ES-I3 (cell line): Measurements from ENCODE around the gene PSG1.
"Not testable (repeated sequence)": the region's sequence is repeated elsewhere in the genome, so short reads cannot be mapped to it uniquely, and the experiment has no call there.

Experiments used
- H3K36me3 ChIP-seq: 2 replicates; pipeline ENCODE4 v1.6.1; 2013; ENCODE audit warnings: mild to moderate bottlenecking, low read length, control low read depth, moderate library complexity; ENCODE audit not compliant: insufficient read depth
- H3K4me1 ChIP-seq: 2 replicates; pipeline ENCODE4 v1.6.1; 2013; ENCODE audit warnings: mild to moderate bottlenecking, control low read depth, low read length; ENCODE audit not compliant: insufficient read depth
- H3K9ac ChIP-seq: 2 replicates; pipeline ENCODE4 v1.6.1; 2013; ENCODE audit warnings: low read depth, mild to moderate bottlenecking, low read length, moderate library complexity
- H3K9me3 ChIP-seq: 2 replicates; pipeline ENCODE4 v1.6.1; 2013; ENCODE audit warnings: mild to moderate bottlenecking, low read length, moderate library complexity; ENCODE audit not compliant: control insufficient read depth, insufficient read depth

PSG1 gene

DNA sequence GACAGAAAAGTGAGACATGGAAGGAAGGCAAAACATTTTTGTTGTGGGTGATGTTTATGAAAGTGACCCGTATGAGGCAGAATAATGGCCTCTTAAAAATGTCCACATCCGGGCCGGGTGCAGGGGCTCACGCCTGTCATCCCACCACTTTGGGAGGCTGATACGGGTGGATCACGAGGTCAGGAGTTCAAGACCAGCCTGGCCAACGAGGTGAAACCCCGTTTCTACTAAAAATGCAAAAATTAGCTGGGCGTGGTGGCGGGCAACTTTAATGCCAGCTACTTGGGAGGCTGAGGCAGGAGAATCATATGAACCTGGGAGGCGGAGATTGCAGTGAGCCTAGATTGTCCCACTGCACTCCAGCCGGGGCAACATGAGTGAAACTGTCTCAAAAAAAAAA, 20.2 kb upstream of the PSG1 start:
- not testable (repeated sequence) for H3K36me3 ChIP-seq, H3K9ac ChIP-seq, H3K9me3 ChIP-seq
- H3K4me1 ChIP-seq = 0 out of 2 replicates have a peak, but pooled peaks cover 11% of the 10 kb centered on the region

DNA sequence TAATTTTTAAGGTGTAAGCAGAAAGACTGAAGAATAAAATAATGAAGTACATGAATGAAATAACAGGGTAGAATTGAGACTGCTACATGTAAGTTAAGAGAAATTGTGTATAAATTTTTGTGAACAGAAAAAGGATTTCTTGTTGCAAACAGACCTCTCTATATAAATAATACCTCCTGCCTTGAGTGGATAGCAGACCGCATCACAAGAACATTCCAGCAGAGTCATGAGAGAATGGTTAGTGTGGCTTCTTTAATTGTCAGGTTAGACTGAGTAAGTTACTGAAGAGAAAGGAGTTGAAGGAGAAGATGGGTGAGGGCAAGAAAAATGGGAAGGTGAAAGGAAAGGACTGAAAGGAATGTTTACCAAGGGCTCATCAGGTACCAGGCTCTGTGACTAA, 19.6 kb upstream of the PSG1 start:
- H3K36me3 ChIP-seq, H3K9ac ChIP-seq, H3K9me3 ChIP-seq: not testable (repeated sequence)
- 0 out of 2 replicates have a peak, but pooled peaks cover 11% of the 10 kb centered on the region for H3K4me1 ChIP-seq

DNA sequence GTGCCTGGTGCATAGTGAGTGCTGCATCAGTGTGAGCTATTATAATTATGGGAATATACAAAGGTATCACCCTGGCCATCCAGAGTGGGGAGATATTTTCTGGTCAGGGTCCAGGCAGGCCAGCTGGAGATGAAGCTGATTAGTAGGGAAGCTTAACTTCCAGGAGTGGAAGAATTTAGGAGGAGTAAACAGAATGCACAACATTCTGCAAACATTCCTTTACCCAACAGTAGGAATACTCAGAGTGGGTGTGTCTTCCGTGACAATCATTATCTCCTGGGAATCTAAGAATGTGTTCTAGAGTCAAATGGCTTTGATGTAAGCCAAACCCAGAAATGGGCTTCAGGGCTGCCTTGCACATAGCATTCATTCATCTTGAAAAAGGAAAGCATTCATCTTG, 19.1 kb upstream of the PSG1 start:
- H3K36me3 ChIP-seq, H3K9me3 ChIP-seq, H3K9ac ChIP-seq: not testable (repeated sequence)
- H3K4me1 ChIP-seq = 0 out of 2 replicates have a peak, but pooled peaks cover 11% of the 10 kb centered on the region

DNA sequence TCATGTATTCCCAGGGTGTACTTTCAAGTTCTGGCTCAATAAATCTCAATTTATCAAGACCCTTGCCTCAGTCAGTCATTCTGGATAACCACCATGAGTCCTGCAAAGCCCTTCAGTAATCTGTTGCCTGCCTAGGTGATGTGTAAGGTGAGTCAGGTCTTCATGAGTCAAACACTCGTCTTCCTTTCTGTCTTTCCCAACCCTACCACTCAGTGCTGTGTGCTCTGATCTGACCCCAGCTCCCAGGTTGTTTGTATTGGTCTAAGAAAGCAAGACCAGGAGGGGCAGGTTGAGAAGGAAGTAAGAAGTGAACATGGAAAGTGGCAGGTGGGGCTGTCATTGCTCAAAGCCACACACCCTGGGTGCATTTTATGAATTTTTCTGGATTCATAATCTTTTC, 18.2 kb upstream of the PSG1 start:
- not testable (repeated sequence) for H3K36me3 ChIP-seq, H3K9ac ChIP-seq, H3K9me3 ChIP-seq
- 0 out of 2 replicates have a peak, but pooled peaks cover 11% of the 10 kb centered on the region for H3K4me1 ChIP-seq

DNA sequence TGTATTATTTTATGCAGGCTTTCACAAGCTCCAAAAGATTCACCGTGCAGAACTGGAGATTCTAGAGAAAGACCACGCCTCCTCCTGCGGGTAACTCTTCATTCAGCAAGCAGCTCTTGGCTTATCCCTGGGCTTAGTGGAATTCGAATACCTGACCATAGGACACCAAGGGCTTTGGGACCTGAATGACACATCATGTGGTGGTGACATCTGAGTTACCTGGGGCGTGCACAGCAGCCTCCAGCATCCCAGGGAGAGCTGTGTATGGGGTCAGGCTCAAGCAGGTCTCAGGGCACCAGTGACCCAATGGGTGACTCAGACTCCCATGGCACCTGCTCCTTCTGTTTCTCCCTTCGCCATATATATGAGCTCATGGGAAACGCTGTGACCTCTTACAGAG, 10.9 kb upstream of the PSG1 start:
- not testable (repeated sequence) for H3K36me3 ChIP-seq, H3K9ac ChIP-seq, H3K4me1 ChIP-seq, H3K9me3 ChIP-seq

DNA sequence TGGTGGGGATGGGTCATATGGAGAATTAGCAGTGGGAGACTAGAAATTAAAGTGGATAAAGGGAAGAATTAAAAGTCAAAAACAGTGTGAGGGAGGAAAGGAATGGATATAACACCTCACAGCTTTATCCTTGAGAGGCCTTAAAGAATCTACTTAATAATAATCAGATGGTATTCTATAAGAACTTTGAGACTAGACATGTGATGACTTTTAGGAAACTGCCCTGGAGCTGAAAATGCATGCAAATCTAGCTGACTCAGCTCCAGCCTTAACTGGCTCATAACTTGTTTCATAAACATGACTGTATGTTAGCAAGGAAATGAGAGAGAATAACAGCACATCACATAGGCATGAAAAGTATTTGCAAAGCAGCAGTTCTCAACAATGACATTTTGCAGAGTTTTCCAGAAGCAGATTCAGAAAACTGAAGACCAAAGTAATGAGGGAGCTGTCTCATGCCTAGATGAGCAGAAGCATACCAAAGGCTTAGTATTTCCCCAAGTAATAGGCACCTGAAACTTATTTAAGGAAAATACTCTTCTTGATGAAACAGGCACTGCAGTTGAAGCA, 8.4 kb upstream of the PSG1 start:
- H3K9ac ChIP-seq, H3K9me3 ChIP-seq, H3K4me1 ChIP-seq, H3K36me3 ChIP-seq: not testable (repeated sequence)

DNA sequence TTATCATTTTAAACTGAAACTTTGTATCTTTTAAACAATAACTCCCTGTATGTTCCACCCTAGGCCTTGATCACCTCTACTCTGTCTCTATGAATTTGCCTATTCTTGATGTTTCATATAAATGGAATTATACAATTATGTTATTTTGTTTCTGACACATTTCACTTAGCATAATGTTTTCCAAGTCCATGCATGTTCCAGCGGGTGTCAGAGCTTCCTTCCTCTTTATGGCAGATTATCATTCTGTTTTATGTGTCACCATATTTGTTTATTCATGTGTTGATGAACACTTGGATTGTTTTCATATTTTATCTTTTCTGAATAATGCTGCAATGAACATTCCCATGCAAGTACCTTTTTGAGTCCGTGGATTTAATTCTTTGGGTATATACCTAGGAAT, 3.2 kb upstream of the PSG1 start:
- H3K4me1 ChIP-seq = not testable (repeated sequence)

DNA sequence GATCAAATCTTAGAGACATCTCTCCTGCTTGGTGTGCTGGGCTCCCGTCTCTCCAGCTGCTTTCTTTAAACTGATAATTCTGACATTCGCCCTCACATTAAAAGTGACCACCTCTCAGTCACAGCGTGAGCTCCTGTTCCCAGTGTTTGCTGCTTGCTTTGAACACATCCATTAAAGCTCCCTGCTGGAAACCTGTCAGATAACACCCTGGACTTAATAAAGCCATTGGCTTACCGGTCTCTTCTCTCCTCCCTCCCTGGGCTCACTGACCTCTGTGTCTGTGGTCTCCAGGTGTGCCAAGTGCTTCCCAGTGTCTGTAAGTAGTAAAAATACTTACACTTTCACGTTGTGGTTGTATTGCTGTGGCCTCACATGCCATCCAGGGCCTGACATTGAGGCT, 2.5 kb upstream of the PSG1 start:
- H3K9ac ChIP-seq, H3K4me1 ChIP-seq, H3K36me3 ChIP-seq, H3K9me3 ChIP-seq: not testable (repeated sequence)

More for the DNA sequence above, 3.2 kb upstream of the PSG1 start:
- H3K9me3 ChIP-seq, H3K36me3 ChIP-seq, H3K9ac ChIP-seq: not testable (repeated sequence)

DNA sequence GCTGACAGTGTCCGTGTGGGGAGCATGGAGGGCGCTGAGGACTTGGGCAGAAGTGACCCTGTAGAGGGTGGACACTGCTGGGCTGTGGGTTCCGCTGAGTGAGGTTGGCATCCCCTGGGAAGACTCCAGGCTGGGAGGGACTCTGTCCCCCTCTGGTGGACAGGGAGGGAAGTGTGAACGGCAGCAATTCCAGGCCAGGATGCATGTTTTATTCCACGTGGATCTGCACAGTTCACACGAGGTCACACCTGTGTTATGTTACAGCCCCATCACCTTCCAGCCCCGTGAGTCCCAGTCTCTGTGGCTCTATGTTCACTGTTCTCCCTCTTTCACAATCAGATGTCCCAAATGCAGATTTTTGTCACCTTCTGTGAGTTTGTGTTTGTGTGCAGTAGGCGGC, 1.8 kb upstream of the PSG1 start:
- not testable (repeated sequence) for H3K4me1 ChIP-seq, H3K9me3 ChIP-seq, H3K36me3 ChIP-seq, H3K9ac ChIP-seq

DNA sequence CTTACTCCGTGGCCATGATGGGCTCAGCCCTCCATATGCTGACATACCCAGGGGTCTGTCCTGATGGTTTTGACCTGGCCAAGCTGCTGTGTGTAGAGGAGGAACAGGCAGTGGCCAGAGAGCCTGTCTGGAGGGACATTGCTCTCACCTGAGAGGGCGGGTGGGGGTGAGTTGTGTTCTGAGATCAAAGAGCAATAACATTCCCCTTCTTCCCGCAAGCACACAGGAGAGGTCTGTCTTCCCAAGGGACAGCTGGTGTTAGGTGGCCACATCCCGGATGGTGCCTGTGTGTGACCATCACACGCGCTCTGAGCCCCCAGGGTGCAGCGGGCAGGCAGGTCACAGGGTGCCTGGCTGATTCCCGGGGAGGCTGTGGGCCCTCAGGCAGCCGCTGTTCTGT, 1.1 kb upstream of the PSG1 start:
- not testable (repeated sequence) for H3K9me3 ChIP-seq

DNA sequence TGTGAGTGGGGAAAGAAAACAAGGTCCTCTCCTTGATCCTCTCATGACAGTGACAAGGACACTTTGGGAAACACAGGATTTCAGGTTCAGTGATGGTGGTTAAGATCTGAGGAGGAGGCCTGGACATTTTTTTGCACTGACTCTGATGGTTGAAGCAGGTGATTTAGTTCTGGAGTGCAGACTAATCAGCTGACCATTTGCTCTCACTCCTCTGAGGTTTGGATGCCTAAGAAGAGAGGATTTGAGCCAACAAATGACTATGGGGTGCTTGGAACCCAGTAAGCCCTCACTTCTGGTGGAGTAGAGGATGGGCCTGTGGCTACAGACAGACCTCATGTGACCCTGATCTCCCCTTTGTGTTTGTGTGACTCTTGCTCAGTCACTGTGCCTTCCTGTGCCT, 2.9 kb downstream of the PSG1 start:
- not testable (repeated sequence) for H3K36me3 ChIP-seq, H3K9ac ChIP-seq, H3K4me1 ChIP-seq, H3K9me3 ChIP-seq

More for the DNA sequence above, 1.1 kb upstream of the PSG1 start:
- not testable (repeated sequence) for H3K36me3 ChIP-seq, H3K9ac ChIP-seq, H3K4me1 ChIP-seq

DNA sequence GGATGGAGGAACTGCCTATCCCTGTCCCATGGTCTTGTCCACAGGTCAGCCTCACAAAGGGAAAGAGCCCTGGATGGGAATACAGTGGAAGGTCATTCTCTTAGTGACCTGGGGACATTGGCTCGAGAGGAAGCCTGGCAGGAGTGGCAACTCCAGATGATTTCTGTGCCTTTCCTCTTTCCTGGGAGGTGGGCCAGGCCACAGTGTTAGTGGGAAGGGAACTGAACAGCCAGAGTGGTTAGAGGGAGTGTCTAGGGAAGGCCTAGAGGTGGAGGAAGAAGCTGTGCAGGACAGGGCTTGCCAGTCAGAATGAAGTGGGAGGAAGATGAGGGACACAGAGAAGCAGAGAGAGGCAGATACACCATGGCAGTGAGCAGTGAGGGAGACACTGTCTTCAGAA, 3.6 kb downstream of the PSG1 start:
- H3K36me3 ChIP-seq, H3K9me3 ChIP-seq, H3K9ac ChIP-seq, H3K4me1 ChIP-seq: not testable (repeated sequence)

DNA sequence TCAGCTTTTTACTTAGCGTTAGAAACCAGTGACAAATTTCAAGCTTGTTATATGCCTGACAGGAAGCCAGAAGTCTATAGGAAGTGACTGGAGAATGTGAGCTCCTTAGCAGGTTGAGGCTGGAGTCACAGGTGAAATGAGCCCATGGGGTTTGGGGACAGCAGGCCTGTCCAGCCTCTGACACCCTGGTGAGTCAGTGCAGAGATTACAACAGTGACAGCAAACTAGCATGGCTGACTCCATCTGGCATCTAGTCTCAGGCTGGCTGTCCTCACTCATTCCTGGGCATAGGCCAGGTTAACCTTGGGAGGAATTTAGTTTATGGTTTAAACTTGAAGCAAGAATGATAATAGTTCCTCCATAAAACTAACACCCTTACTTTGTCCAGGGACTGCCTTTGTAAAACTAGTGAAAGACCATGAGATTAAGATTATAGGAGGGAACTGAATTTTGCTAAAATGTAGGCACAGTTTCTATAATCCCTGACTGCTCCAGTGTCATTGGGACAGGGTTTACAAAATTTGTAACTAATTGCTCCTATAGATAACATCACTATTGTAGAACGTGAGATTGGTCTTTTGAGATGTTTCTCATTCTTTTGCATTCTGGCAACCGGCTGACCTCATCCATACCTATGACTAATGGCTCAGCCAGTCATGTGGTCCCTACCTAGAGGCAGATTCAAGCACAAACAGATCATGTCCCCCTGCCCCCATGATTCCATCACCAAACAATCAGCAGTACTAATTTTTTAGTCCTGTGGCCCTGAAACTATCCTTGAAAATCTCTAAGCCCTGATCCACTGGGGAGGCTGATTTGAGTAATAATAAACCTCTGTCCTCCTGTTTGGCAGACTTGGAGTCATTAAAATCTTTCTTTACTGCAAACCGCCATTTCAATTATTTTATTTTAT, 4.4 kb downstream of the PSG1 start:
- H3K9ac ChIP-seq = not testable (repeated sequence)

DNA sequence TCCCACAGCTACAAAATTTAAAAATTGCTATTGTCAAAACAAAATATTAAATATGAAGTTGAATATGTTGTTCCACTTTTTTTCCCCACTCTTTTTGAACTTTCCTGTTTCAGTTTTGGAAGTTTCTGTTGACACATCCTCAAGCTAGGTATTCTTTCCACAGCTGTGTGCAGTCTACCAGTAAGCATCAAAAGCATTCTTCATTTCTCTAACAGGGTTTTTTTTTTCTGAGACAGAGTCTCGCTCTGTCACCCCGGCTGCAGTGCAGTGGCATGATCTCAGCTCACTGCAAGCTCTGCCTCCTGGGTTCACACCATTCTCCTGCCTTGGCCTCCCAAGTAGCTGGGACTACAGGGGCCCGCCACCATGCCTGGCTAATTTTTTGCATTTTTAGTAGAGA, 5.4 kb downstream of the PSG1 start:
- H3K9me3 ChIP-seq, H3K36me3 ChIP-seq, H3K9ac ChIP-seq, H3K4me1 ChIP-seq: not testable (repeated sequence)

More for the DNA sequence above, 4.4 kb downstream of the PSG1 start:
- not testable (repeated sequence) for H3K36me3 ChIP-seq, H3K4me1 ChIP-seq, H3K9me3 ChIP-seq

DNA sequence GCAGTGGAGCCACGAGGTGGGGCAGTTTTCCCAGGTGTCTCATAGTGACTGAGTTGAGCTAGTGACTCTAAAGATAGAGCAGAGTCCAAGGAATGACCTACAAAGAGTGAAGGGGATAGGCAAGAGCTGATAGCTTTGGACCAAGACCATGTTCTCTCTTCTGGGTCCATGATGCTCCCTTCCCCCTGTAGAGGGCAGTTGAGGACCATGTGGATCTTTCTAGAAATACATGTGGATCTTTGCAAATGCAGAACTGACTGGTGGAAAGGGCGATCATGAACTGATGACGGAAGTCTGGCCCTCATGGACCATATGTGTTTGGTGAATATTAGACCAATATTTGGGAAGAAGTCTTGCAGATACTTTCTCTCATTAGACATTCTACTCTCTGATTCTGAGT, 6.9 kb downstream of the PSG1 start:
- no peaks in the 10 kb centered on the region for H3K36me3 ChIP-seq
- H3K9me3 ChIP-seq = no peaks in the 10 kb centered on the region
- H3K4me1 ChIP-seq = no peaks in the 10 kb centered on the region

More for the DNA sequence above, 6.9 kb downstream of the PSG1 start:
- H3K9ac ChIP-seq = no peak overlapping the region
